Measurements from ENCODE around the gene NR1H2. TPM values are rescaled to one million over a fixed set of nuclear protein-coding genes. Genes with fewer than 3 reads are reported as not detected.
A peak's percentile ranks its signal among the peaks of the same experiment; 100 is the strongest.

Gene NR1H2
- total RNA-seq, 1 donor from 2014 or later: 100 TPM

DNA sequence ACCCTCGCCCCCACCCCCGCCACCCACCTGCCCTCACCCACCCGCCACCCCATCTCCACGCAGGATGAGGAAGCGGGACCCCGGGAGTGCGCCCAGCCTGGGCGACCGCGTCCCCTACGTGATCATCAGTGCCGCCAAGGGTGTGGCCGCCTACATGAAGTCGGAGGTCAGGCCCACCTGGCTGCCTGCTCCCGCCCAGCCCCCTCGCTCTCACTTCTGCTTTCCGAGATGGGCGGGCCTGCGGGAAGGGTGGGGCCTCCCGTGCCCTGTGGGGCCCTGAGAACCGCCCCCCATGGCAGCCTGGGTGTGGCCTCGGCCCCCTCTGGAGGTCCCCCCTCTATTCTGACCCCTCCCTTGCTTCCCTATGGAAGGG lies 39.4 kb downstream of the NR1H2 start:
- Histone ChIP-seq H3K36me3 (no peaks in the 10 kb centered on the region), H3K27me3 (ENCODE audit: low read depth) (peaks cover 30% of the 10 kb centered on the region), H3K27ac (no peak overlapping the region), H3K4me1 (no peaks in the 10 kb centered on the region), H3K4me3 (no peak overlapping the region), H3K9me3 (no peaks in the 10 kb centered on the region)
- intact Hi-C loops (cut with DNase I): no loop called here
- peak; percentile 47 to 68 for ATAC-seq
- DNase-seq: peak; percentile 79
- TF ChIP-seq, protein P1, sequence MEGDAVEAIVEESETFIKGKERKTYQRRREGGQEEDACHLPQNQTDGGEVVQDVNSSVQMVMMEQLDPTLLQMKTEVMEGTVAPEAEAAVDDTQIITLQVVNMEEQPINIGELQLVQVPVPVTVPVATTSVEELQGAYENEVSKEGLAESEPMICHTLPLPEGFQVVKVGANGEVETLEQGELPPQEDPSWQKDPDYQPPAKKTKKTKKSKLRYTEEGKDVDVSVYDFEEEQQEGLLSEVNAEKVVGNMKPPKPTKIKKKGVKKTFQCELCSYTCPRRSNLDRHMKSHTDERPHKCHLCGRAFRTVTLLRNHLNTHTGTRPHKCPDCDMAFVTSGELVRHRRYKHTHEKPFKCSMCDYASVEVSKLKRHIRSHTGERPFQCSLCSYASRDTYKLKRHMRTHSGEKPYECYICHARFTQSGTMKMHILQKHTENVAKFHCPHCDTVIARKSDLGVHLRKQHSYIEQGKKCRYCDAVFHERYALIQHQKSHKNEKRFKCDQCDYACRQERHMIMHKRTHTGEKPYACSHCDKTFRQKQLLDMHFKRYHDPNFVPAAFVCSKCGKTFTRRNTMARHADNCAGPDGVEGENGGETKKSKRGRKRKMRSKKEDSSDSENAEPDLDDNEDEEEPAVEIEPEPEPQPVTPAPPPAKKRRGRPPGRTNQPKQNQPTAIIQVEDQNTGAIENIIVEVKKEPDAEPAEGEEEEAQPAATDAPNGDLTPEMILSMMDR (IDR thresholded peaks at IDR 0.05): no peak

DNA sequence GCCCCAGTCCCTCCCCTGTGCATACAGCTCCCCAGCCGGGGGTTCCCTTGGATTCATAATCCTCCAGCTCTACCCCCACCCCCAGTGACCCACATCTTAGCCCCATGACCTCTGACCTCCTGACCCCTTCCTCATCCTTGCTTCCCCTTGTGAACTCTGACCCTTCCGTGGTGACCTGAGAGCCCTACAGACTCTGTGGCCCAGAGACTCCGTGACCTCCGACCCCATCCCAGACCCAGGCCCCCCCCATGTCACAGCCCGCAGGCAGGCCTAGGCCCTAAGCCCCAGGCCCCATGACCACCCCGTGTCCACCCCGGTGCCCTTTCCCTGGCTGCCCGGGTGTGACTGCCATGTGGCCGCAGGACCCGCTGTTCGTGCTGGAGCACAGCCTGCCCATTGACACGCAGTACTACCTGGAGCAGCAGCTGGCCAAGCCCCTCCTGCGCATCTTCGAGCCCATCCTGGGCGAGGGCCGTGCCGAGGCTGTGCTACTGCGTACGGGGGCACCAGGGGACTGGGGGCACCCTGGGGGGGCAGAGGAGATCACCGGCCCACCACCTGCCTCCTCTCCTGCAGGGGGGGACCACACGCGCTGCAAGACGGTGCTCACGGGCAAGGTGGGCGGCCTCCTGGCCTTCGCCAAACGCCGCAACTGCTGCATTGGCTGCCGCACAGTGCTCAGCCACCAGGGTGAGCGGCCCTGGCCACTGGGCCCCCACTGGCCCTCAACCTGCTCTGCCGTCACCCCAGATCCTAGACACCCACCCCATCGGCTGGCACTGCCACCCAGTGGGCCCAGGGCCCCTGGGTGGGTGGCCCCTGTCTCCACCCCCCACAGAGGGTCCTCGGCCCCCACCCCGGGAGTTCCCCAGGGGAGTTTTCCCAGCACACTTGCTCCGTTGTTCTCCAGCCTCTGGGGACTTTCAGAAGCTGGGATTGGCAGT lies 40.0 kb downstream of the NR1H2 start:
- TF ChIP-seq, protein P1 (IDR thresholded peaks at IDR 0.05): no peak
- H3K27me3 ChIP-seq (ENCODE audit: low read depth): peaks cover 37% of the 10 kb centered on the region
- no peak overlapping the region for H3K4me3 ChIP-seq
- no peaks in the 10 kb centered on the region for H3K9me3 ChIP-seq
- intact Hi-C loops (cut with DNase I): no loop called here
- no peak overlapping the region for H3K27ac ChIP-seq
- no peaks in the 10 kb centered on the region for H3K4me1 ChIP-seq
- ATAC-seq: no peak
- H3K36me3 ChIP-seq: no peaks in the 10 kb centered on the region
- no peak for DNase-seq

DNA sequence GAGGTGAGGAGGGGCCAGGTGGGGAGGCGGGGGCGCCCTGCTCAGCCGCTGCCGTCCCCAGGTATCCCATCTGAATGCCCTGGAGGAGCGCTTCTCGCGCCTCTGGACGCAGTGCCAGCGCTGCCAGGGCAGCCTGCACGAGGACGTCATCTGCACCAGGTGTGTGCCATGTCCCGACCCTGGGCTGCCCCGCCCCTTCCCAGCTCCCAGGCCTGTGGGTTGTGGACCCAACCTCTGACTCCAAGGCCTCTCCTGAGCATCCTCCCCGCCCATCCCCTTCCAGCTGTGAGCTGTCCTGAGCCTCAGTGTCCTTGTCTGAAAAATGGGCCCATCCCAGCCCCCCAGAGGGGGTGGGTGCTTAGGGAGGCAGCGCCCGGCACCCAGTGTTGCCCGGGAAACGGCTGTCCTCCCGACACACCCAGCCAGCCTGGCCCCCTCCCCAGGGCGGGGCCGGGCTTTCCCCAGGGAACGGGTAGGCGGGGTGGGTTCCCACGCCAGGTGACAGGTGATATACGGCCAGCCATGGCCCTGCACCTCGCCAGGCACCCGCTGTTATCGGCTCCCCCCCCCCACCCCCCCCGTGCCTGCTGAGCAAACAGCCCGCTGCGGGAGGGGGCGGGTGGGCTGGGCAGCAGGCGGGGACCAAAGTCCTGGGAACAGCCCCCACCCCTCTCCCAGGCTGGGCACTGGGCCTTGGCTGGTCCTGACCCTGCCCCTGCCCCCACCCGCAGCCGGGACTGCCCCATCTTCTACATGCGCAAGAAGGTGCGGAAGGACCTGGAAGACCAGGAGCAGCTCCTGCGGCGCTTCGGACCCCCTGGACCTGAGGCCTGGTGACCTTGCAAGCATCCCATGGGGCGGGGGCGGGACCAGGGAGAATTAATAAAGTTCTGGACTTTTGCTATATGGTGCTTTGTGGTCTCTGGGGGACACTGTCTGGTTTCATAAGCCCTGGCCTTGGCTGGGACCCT lies 41.1 kb downstream of the NR1H2 start:
- TF ChIP-seq, protein P1 (IDR thresholded peaks at IDR 0.05): no peak
- no peaks in the 10 kb centered on the region for H3K9me3 ChIP-seq
- intact Hi-C loops (cut with DNase I): no loop called here
- H3K4me3 ChIP-seq: no peak overlapping the region
- ATAC-seq: no peak
- peaks cover 48% of the 10 kb centered on the region for H3K27me3 ChIP-seq (ENCODE audit: low read depth)
- H3K4me1 ChIP-seq: no peaks in the 10 kb centered on the region
- DNase-seq: no peak
- no peak overlapping the region for H3K27ac ChIP-seq
- H3K36me3 ChIP-seq: no peaks in the 10 kb centered on the region

DNA sequence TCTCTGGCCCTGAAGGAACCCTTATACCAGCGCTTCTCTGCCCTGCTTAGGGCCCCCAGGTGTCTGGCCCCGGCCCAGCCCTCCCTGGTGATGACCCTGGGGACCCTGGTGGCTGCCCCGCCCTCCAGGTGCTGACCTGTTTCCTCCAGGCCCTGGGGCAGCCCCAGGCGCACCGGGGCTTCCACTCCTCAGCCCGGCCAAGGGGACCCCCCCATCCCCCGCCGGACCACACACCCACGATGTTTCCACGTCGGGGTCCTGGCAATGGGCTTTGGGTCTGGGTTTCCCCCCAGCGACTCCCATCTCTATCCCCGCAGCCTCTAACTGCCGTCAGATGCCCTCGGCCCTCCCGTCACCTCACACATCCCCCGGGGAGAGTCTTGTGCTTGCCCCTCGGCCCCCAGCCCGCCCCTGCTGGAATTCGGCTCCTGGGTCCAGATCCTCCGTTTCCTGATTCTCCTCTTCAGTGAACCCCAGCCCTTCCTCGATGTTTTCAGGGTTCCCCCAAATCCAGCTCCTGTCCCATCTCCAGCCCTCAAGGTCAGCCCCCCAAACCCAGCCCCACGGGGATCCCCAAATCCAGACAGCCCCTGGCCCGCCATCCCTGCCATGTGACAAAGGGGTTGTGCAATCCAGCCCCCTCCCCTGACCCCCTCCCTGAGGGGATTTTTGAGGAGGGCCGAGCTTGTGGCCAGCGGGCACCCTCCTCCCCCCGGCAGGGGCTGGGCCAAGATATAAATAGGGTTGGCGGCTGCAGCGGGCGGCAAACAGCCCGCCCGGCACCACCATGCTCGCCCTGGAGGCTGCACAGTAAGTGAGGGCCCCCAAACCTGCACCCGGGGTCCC lies 42.1 kb downstream of the NR1H2 start, which contains the start of gene SPIB:
Gene SPIB, plus strand, starts transcription at position 763 of the 846 bp plus-strand sequence. Its CDS starts 25 bp downstream, at position 788.
- H3K27me3 ChIP-seq (ENCODE audit: low read depth): peaks cover 52% of the 10 kb centered on the region
- TF ChIP-seq, protein P1 (IDR thresholded peaks at IDR 0.05): no peak
- H3K4me1 ChIP-seq: no peaks in the 10 kb centered on the region
- ATAC-seq (no peak), DNase-seq (no peak)
- intact Hi-C loops (cut with DNase I): no loop called here
- H3K27ac ChIP-seq: no peak within 1 kb of the TSS
- H3K4me3 ChIP-seq: no peak within 1 kb of the TSS
- H3K36me3 ChIP-seq: no peaks in the 10 kb centered on the region
- H3K9me3 ChIP-seq: no peaks in the 10 kb centered on the region
